ENCODE data around the gene SLC35B3.
"Not testable (repeated sequence)": the region's sequence is repeated elsewhere in the genome, so short reads cannot be mapped to it uniquely, and the experiment has no call there.

The SLC35B3 gene

DNA sequence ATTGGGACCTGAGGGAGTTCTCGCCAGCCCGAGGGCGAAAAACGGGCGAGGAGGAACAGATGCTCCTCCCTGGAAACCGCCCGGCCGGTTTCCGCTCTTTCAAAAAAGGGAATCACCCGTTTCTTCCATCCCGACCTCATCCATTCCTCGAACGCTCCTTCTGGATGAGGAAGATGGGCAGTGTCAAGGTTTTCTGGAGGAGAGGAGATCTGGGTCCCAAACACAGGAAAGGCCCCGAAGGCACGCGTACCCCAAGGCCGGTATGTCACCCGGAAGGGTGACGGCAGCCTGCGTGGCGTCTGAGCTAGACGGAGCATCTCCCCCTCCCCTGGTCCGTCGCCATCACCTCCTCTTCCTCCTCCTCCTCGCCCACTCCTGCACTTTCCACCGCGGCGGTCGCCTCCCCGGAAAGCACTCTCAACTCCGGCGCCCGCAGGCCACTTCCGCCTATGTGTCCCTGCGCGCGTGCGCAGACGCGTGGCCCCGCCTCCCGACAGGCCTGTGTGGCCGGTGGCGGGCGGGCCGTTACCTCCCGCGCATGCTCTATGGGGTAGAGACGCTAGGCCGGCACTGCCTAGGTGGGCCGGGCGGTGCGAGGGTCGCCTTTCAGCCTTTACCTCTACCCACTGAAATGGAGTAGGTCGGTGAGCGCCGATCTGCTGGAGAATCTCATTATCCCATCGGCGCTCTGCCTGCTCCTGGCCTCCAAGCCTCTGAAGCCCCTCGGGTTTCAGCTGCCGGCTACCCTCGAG, at the start of gene SLC35B3:
Gene SLC35B3, minus strand, starts transcription at position 453 of the 752 bp plus-strand sequence.
- DNase-seq = peak; percentile 56

GRCh38 chr6:8483650-8484049, 48.3 kb upstream of the SLC35B3 start:
- no peak for DNase-seq

DNA sequence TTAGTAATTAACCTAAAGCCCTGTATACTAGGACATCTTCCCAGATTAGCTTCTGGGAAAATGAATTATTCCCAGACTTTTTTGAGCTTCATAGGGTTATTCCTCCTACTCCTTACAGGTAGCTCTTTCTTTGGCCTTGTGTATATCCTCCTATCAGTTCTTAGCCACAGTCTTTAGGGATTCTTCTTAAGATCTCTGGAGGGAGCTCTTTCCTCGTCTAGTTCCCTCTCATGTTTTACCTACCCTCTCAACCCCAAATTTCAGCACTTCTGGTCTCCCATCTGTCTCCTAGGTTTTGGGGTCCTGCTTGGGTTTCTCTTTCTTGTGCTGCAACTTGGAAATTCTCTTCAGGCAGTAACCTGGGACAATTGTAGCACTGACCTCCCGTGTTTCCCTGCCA, 46.4 kb upstream of the SLC35B3 start:
- DNase-seq = no peak

GRCh38 chr6:8478418-8478817, 43.1 kb upstream of the SLC35B3 start:
- no peak for DNase-seq

DNA sequence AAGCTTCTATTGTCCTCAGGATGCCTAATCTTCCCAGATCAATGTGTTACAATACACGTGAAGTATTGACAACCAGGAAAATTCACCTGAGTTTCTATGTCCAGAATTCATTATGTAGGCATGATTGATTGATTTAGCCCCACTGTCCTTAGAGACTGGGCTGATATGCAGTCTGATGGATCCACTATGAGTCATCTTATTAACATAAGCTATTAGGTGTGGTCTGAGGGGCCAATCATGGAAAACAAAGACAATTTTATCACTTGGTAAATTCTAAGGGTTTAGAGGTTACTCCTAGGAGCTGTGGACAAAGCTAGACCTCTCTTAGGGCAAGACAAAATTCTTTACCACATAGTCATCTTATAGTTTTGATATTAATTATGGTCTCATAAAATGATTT, 41.3 kb upstream of the SLC35B3 start:
- no peak for DNase-seq

DNA sequence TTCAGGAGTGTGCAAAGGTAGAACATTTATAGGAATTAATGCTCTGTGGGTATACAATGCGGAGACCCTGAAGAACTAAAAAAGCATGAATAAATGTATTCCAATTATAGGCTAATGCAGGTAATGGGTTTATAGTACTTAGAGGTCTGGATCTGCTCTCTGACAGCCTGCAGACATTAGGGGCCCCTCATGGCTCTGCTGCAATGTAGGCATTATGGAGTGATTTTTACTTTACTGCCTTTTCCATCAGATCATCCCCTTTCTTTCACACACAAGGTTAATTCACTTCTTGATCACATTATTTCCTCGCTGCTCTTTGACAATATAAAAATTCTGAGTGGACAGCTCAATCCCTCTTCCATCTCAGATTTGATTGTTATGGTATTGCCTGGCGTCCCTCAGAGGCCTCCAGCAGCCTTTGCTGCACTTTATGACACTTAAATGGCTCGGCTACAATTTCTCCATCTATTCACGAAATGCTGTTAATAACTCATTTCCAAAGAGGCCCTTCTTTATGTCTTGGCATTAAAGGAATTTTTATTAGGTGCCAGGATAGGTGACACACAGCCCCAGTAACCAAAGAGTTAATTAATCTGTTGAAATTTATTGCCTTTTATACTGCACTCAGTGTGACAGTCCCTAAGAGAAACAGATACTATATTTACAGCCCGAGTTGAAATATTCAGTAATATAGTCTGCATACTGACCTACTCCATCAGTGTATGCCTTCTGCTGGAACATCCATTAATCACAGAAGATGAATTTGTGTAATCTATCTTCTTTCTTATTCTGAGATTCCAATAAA, 33.4 kb upstream of the SLC35B3 start:
- DNase-seq = no peak

GRCh38 chr6:8462694-8463093, 27.3 kb upstream of the SLC35B3 start:
- no peak for DNase-seq

DNA sequence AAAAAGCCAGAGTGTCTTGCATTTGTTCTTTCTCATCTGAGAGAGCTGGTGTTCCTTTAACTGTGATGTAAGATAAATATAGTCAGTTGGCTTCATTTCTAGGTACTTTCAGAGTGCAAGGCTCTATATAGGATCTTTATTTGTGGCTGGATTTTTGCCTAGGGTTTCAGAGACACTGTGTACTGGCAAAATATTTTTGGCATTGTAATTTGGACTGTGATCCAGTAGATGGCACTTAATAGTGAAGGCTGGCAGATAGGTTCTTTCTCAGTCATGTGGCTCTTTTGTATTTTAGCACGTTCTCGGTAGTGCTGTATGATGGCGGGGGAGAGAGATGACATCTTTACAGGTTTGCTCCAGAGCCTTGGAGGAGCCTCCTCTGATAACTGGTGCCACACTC, 26.8 kb upstream of the SLC35B3 start:
- no peak for DNase-seq

DNA sequence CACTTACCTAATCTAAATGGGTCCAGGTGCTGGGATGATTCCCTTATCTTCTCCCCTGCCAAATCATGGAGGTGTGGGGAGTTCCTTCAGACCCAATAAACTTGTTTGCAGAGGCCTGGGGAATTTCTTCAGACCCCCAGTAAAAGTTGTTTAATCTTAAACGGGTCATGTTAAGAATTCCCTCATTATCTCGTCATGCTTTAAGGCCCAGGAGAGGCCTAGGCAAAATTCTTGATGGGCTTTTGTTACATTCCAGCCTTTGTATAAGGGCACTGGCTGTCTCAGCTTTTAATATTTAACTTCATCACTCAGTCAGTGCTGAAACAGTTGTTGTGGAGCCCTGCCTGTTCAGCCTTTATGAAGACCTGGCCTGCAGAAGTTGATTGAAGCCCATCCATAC, 11.0 kb upstream of the SLC35B3 start:
- DNase-seq = no peak

GRCh38 chr6:8445930-8446329, 10.6 kb upstream of the SLC35B3 start:
- not testable (repeated sequence) for DNase-seq

DNA sequence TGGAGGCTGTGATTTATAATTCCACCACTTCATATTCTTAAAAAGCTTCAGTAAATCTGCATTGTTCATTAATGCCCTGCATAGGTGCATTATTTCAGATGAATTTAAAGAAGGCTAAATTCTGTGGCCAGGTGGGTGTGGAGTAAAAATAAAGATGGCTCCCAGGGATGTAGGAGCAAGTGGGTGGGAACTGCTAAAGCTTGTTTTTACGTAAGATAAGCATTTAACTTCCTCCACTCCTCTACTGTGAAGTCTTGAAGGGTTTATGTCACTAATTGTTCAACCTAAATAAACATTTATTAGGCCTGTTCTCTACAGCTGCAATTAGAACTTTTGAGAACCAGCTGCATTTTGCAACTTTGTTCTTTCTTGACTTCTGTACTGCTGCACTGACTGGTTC, 6.8 kb upstream of the SLC35B3 start:
- no peak for DNase-seq

DNA sequence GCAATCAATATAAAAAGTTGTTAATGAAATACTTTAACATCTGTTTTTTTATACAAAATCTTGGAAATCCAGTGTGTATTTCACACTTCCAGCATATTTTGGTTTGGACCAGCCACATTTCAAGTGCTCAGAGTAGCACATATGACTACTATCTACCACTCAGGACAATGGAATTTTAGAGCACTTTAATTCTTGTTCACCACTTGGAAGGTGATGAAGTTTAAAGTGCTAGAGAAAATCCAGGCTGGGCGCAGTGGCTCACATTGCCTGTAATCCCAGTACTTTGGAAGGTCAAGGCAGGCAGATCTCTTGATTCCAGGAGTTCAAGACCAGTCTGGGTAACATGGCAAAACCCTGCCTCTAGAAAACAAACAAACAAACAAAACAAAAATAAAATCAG, 6.1 kb upstream of the SLC35B3 start:
- DNase-seq = no peak

- no peak for DNase-seq
These were observed 4.4 kb upstream of the SLC35B3 start for GRCh38 chr6:8439601-8440268.

DNA sequence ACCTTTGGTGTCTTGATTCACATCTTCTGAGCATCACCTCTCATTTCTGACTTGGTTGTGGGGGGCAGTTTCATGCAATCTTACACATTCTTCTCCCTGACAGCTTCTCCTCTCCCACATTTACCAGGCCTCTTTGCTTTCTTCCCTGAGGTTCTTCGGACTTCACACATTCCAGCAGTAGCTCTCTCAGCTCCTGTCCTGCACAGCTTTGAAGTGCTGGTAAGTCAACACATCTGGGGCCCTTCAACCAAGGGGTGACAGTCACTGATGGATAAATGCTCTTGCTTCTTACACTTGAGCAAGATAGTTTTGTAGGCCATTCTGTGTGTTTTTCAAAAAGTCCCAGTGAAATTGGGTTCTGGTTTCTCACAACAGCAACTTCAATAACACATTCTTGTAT, 2.5 kb upstream of the SLC35B3 start:
- no peak for DNase-seq

- no peak for DNase-seq
These were observed 1.6 kb upstream of the SLC35B3 start for GRCh38 chr6:8436966-8437365.

GRCh38 chr6:8435845-8436168, 462 bp upstream of the SLC35B3 start:
- DNase-seq = no peak

DNA sequence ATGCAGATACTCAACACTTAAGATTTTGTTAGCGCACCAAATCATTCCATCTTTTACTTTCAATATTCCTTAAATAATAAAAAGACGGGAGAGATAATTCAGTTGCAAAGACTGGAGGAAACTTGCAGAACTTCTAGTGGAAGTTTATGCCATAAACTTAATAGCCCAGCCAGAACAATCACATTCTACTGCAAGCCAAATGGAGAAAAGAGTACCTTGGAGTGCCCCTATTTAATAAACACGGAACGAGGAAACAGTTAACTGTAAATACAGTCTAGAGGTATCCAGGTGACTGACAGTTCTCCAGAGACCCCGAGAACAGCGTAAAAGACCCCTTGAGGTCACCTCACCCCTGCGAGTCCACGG, 635 bp downstream of the SLC35B3 start:
- DNase-seq = no peak

GRCh38 chr6:8432614-8433013, 2.7 kb downstream of the SLC35B3 start:
- DNase-seq = no peak

- DNase-seq = no peak
These were observed 5.5 kb downstream of the SLC35B3 start for GRCh38 chr6:8429821-8430220.

DNA sequence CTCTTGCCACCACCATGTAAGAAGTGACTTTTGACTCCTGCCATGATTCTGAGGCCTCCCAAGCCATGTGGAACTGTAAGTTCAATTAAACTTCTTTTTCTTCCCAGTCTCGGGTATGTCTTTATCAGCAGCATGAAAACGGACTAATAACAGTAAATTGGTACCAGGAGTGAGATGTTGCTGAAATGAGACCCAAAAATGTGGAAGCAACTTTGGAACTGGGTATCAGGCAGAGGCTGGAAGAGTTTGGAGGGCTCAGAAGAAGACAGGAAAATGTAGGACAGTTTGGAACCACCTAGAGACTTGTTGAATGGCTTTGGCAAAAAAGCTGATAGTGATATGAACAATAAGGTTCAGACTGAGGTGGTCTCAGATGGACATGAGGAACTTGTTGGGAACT, 8.8 kb downstream of the SLC35B3 start:
- not testable (repeated sequence) for DNase-seq

- no peak for DNase-seq
These were observed 15.2 kb downstream of the SLC35B3 start for GRCh38 chr6:8420031-8420588.

GRCh38 chr6:8415913-8416312, 19.4 kb downstream of the SLC35B3 start:
- DNase-seq = no peak

DNA sequence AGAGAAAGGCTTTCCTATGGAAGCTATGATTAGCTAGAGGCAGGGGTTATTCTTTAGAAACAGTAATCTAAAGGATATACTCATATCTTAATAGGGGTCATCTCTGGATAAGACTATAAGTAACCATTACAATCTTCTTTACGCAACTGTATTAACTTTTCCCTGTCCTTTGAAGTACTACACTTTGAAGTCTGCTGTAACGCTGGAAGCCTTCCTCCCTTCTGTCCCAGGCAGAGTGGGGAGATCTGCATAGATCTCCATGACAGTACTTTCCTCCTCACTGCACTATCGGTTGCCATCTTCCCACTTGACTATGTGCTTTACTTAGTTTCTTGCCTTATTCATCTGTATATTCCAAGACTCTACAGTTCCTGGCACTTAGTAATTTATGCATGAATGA, 20.1 kb downstream of the SLC35B3 start:
- no peak for DNase-seq

- DNase-seq = no peak
These were observed 20.5 kb downstream of the SLC35B3 start for GRCh38 chr6:8414844-8415243.
